Astrocyte (in vitro differentiated cells and primary cell): ENCODE measurements around the gene ATXN1. TPM values are rescaled to one million over a fixed set of nuclear protein-coding genes. Genes with fewer than 3 reads are reported as not detected.

Source experiments
- DNase-seq: peaks from one replicate; pipeline ENCODE4 v3.0.0-alpha.2; 2010; ENCODE audit warnings: low read depth
- FAIRE-seq: peaks from 2 replicates; lab custom pipeline; 2011; peaks lifted over from hg19 to GRCh38; lab: Jason Lieb, UNC
- H2AFZ ChIP-seq: 2 replicates; pipeline ENCODE4 v1.6.0; 2012; ENCODE audit warnings: low read depth, low read length, inconsistent platforms
- H3K27ac ChIP-seq: 2 replicates; pipeline ENCODE4 v1.5.1; 2011; ENCODE audit warnings: low read depth, low read length, inconsistent platforms
- H3K27me3 ChIP-seq: 2 replicates; pipeline ENCODE4 v1.6.0; 2011; ENCODE audit warnings: low read length, inconsistent platforms; ENCODE audit not compliant: insufficient read depth
- H3K36me3 ChIP-seq: 2 replicates; pipeline ENCODE4 v1.5.1; 2011; ENCODE audit warnings: low read length, inconsistent platforms; ENCODE audit not compliant: insufficient read depth
- H3K4me1 ChIP-seq: 2 replicates; pipeline ENCODE4 v1.5.1; 2011; ENCODE audit warnings: low read length, inconsistent platforms; ENCODE audit not compliant: insufficient read depth
- H3K4me2 ChIP-seq: 2 replicates; pipeline ENCODE4 v1.6.0; 2012; ENCODE audit warnings: low read length, inconsistent platforms
- H3K4me3 ChIP-seq: 2 replicates; pipeline ENCODE4 v1.5.1; 2011; ENCODE audit warnings: low read depth, mild to moderate bottlenecking, low read length, inconsistent platforms; ENCODE audit not compliant: insufficient read depth
- H3K79me2 ChIP-seq: 2 replicates; pipeline ENCODE4 v1.6.0; 2012; ENCODE audit warnings: mild to moderate bottlenecking, low read length, inconsistent platforms; ENCODE audit not compliant: insufficient read depth
- H3K9ac ChIP-seq: 2 replicates; pipeline ENCODE4 v1.6.0; 2012; ENCODE audit warnings: mild to moderate bottlenecking, low read length, inconsistent platforms
- H3K9me3 ChIP-seq: 2 replicates; pipeline ENCODE4 v1.5.1; 2012; ENCODE audit warnings: low read depth, mild to moderate bottlenecking, low read length, inconsistent platforms; ENCODE audit not compliant: insufficient read depth
- H4K20me1 ChIP-seq: 2 replicates; pipeline ENCODE4 v1.6.0; 2012; ENCODE audit warnings: low read length, inconsistent platforms; ENCODE audit not compliant: insufficient read depth
- H3K27ac Mint-ChIP-seq: one replicate; pipeline ENCODE4 v1.8.0; 2021; ENCODE audit warnings: mild to moderate bottlenecking, mixed read lengths; ENCODE audit not compliant: unreplicated experiment
- H3K27me3 Mint-ChIP-seq: one replicate; pipeline ENCODE4 v1.8.0; 2021; ENCODE audit warnings: low read depth, mixed read lengths; ENCODE audit not compliant: unreplicated experiment
- H3K36me3 Mint-ChIP-seq: one replicate; pipeline ENCODE4 v1.8.0; 2021; ENCODE audit warnings: low read depth, mixed read lengths; ENCODE audit not compliant: unreplicated experiment
- H3K4me1 Mint-ChIP-seq: one replicate; pipeline ENCODE4 v1.8.0; 2021; ENCODE audit warnings: low read depth, mixed read lengths; ENCODE audit not compliant: unreplicated experiment
- H3K4me3 Mint-ChIP-seq: one replicate; pipeline ENCODE4 v1.8.0; 2021; ENCODE audit warnings: mild to moderate bottlenecking, moderate library complexity, mixed read lengths; ENCODE audit not compliant: unreplicated experiment
- H3K9me3 Mint-ChIP-seq: one replicate; pipeline ENCODE4 v1.8.0; 2021; ENCODE audit warnings: mild to moderate bottlenecking, mixed read lengths; ENCODE audit not compliant: unreplicated experiment
- CTCF ChIP-seq: IDR thresholded peaks from 2 replicates; pipeline ENCODE4 v1.5.1; 2011; ENCODE audit warnings: low read depth, mild to moderate bottlenecking, inconsistent platforms, low read length, moderate library complexity; ENCODE audit not compliant: insufficient read depth
- EZH2 ChIP-seq: IDR thresholded peaks from 2 replicates; pipeline ENCODE4 v1.6.1; 2012; ENCODE audit warnings: mild to moderate bottlenecking, low read length, inconsistent platforms; ENCODE audit not compliant: insufficient read depth
- total RNA-seq: library from RNA; stranded (reverse); gene quantifications from 2 replicates; pipeline ENCODE4 v1.2.1, GENCODE V29; 2021

ATXN1 gene
- total RNA-seq, 1 donor from 2014 or later: 70.9 TPM

- H3K27ac ChIP-seq: no peak overlapping the region
- TF ChIP-seq CTCF (no peak), EZH2 (no peak)
- Mint-ChIP-seq H3K27me3 (no peaks in the 10 kb centered on the region), H3K36me3 (peaks cover 18% of the 10 kb centered on the region), H3K27ac (no peak overlapping the region), H3K4me3 (no peak overlapping the region), H3K9me3 (no peaks in the 10 kb centered on the region), H3K4me1 (peaks cover 34% of the 10 kb centered on the region)
- peaks cover 12% of the 10 kb centered on the region for H3K4me1 ChIP-seq
- H3K9ac ChIP-seq: no peak overlapping the region
- no peak overlapping the region for H3K4me2 ChIP-seq
- peaks cover 10% of the 10 kb centered on the region for H4K20me1 ChIP-seq
- H3K27me3 ChIP-seq: no peaks in the 10 kb centered on the region
- H3K79me2 ChIP-seq: peaks cover 22% of the 10 kb centered on the region
- H3K4me3 ChIP-seq: no peak overlapping the region
- no peaks in the 10 kb centered on the region for H3K36me3 ChIP-seq
- no peak overlapping the region for H2AFZ ChIP-seq
- DNase-seq (no peak), FAIRE-seq (no peak)
- H3K9me3 ChIP-seq: no peaks in the 10 kb centered on the region
Measured at GRCh38 chr6:16633961-16634360, 127.3 kb downstream of the ATXN1 start.

- Histone ChIP-seq H3K4me1 (peaks cover 12% of the 10 kb centered on the region), H3K4me3 (no peak overlapping the region), H3K27me3 (no peaks in the 10 kb centered on the region), H3K4me2 (no peak overlapping the region), H3K27ac (no peak overlapping the region), H4K20me1 (peaks cover 14% of the 10 kb centered on the region), H3K9me3 (no peaks in the 10 kb centered on the region), H3K79me2 (peaks cover 22% of the 10 kb centered on the region), H3K9ac (no peak overlapping the region), H2AFZ (no peak overlapping the region), H3K36me3 (no peaks in the 10 kb centered on the region)
- DNase-seq (no peak), FAIRE-seq (no peak)
- Mint-ChIP-seq H3K4me1 (peaks cover 34% of the 10 kb centered on the region), H3K4me3 (no peak overlapping the region), H3K36me3 (peaks cover 21% of the 10 kb centered on the region), H3K27me3 (no peaks in the 10 kb centered on the region), H3K9me3 (no peaks in the 10 kb centered on the region), H3K27ac (no peak overlapping the region)
- TF ChIP-seq EZH2: no peak
- TF ChIP-seq CTCF: no peak
Measured at GRCh38 chr6:16633465-16633864, 127.8 kb downstream of the ATXN1 start.

GRCh38 chr6:16632101-16632500, 129.2 kb downstream of the ATXN1 start:
- H3K27ac Mint-ChIP-seq: no peak overlapping the region
- no peaks in the 10 kb centered on the region for H3K27me3 Mint-ChIP-seq
- Histone ChIP-seq H3K9me3 (no peaks in the 10 kb centered on the region), H4K20me1 (peaks cover 22% of the 10 kb centered on the region), H3K4me2 (no peak overlapping the region), H3K36me3 (no peaks in the 10 kb centered on the region), H3K27me3 (no peaks in the 10 kb centered on the region), H2AFZ (no peak overlapping the region), H3K4me1 (peaks cover 12% of the 10 kb centered on the region), H3K27ac (no peak overlapping the region), H3K9ac (no peak overlapping the region), H3K79me2 (peaks cover 22% of the 10 kb centered on the region), H3K4me3 (no peak overlapping the region)
- peaks cover 2% of the 10 kb centered on the region for H3K9me3 Mint-ChIP-seq
- FAIRE-seq (no peak), DNase-seq (no peak)
- TF ChIP-seq EZH2 (no peak), CTCF (no peak)
- H3K4me3 Mint-ChIP-seq: no peak overlapping the region
- peaks cover 28% of the 10 kb centered on the region for H3K36me3 Mint-ChIP-seq
- peaks cover 34% of the 10 kb centered on the region for H3K4me1 Mint-ChIP-seq
